IPS-18a (cell line): Measurements from ENCODE around the gene ADORA3.

Source experiments
- H3K27ac ChIP-seq: one replicate; pipeline ENCODE4 v1.5.1; 2013; ENCODE audit warnings: low read length
- H3K27me3 ChIP-seq: one replicate; pipeline ENCODE4 v1.6.1; 2013; ENCODE audit warnings: mild to moderate bottlenecking, low read length; ENCODE audit not compliant: control insufficient read depth, insufficient read depth
- H3K36me3 ChIP-seq: one replicate; pipeline ENCODE4 v1.6.1; 2013; ENCODE audit warnings: low read depth, low read length; ENCODE audit not compliant: control insufficient read depth
- H3K4me1 ChIP-seq: one replicate; pipeline ENCODE4 v1.6.1; 2013; ENCODE audit warnings: low read depth, low read length; ENCODE audit not compliant: control insufficient read depth
- H3K4me3 ChIP-seq: one replicate; pipeline ENCODE4 v1.5.1; 2013; ENCODE audit warnings: low read length
- H3K9ac ChIP-seq: one replicate; pipeline ENCODE4 v1.6.1; 2013; ENCODE audit warnings: mild to moderate bottlenecking, low read length, moderate library complexity
- H3K9me3 ChIP-seq: one replicate; pipeline ENCODE4 v1.6.1; 2013; ENCODE audit warnings: low read depth, low read length; ENCODE audit not compliant: control insufficient read depth

ADORA3 gene

GRCh38 chr1:111484391-111485026 is 18.9 kb downstream of the ADORA3 start:
- H3K36me3 ChIP-seq = no peaks in the 10 kb centered on the region
- no peaks in the 10 kb centered on the region for H3K9me3 ChIP-seq
- no peaks in the 10 kb centered on the region for H3K27me3 ChIP-seq
- no peak overlapping the region for H3K27ac ChIP-seq
- no peaks in the 10 kb centered on the region for H3K4me1 ChIP-seq
- H3K4me3 ChIP-seq = no peak overlapping the region
- H3K9ac ChIP-seq = no peak overlapping the region

GRCh38 chr1:111483876-111484275 is 19.6 kb downstream of the ADORA3 start:
- no peaks in the 10 kb centered on the region for H3K27me3 ChIP-seq
- no peak overlapping the region for H3K9ac ChIP-seq
- H3K4me3 ChIP-seq = no peak overlapping the region
- no peaks in the 10 kb centered on the region for H3K36me3 ChIP-seq
- no peaks in the 10 kb centered on the region for H3K9me3 ChIP-seq
- H3K27ac ChIP-seq = no peak overlapping the region
- H3K4me1 ChIP-seq = no peaks in the 10 kb centered on the region

GRCh38 chr1:111483166-111483565 is 20.3 kb downstream of the ADORA3 start:
- no peak overlapping the region for H3K27ac ChIP-seq
- no peak overlapping the region for H3K4me3 ChIP-seq
- no peak overlapping the region for H3K9ac ChIP-seq
- no peaks in the 10 kb centered on the region for H3K4me1 ChIP-seq
- H3K36me3 ChIP-seq = no peaks in the 10 kb centered on the region
- H3K27me3 ChIP-seq = no peaks in the 10 kb centered on the region
- H3K9me3 ChIP-seq = no peaks in the 10 kb centered on the region

GRCh38 chr1:111481387-111482221 is 21.8 kb downstream of the ADORA3 start:
- no peak overlapping the region for H3K27ac ChIP-seq
- no peaks in the 10 kb centered on the region for H3K36me3 ChIP-seq
- no peaks in the 10 kb centered on the region for H3K9me3 ChIP-seq
- H3K4me3 ChIP-seq = no peak overlapping the region
- H3K9ac ChIP-seq = no peak overlapping the region
- no peaks in the 10 kb centered on the region for H3K27me3 ChIP-seq
- H3K4me1 ChIP-seq = no peaks in the 10 kb centered on the region

- Histone ChIP-seq H3K4me3 (no peak overlapping the region), H3K9ac (no peak overlapping the region), H3K27ac (no peak overlapping the region), H3K9me3 (no peaks in the 10 kb centered on the region), H3K36me3 (no peaks in the 10 kb centered on the region), H3K27me3 (no peaks in the 10 kb centered on the region), H3K4me1 (no peaks in the 10 kb centered on the region)
These were observed 22.8 kb downstream of the ADORA3 start for GRCh38 chr1:111480674-111481073.

GRCh38 chr1:111476761-111477309 is 26.6 kb downstream of the ADORA3 start:
- H3K9ac ChIP-seq = no peak overlapping the region
- no peaks in the 10 kb centered on the region for H3K36me3 ChIP-seq
- H3K27me3 ChIP-seq = no peaks in the 10 kb centered on the region
- H3K9me3 ChIP-seq = no peaks in the 10 kb centered on the region
- no peaks in the 10 kb centered on the region for H3K4me1 ChIP-seq
- H3K4me3 ChIP-seq = no peak overlapping the region
- no peak overlapping the region for H3K27ac ChIP-seq

- Histone ChIP-seq H3K9ac (no peak overlapping the region), H3K4me1 (no peaks in the 10 kb centered on the region), H3K4me3 (no peak overlapping the region), H3K27me3 (no peaks in the 10 kb centered on the region), H3K27ac (no peak overlapping the region), H3K36me3 (no peaks in the 10 kb centered on the region), H3K9me3 (no peaks in the 10 kb centered on the region)
These were observed 27.2 kb downstream of the ADORA3 start for GRCh38 chr1:111476214-111476613.

GRCh38 chr1:111475701-111476100 is 27.7 kb downstream of the ADORA3 start:
- Histone ChIP-seq H3K9ac (no peak overlapping the region), H3K27me3 (no peaks in the 10 kb centered on the region), H3K4me1 (no peaks in the 10 kb centered on the region), H3K27ac (no peak overlapping the region), H3K9me3 (no peaks in the 10 kb centered on the region), H3K4me3 (no peak overlapping the region), H3K36me3 (no peaks in the 10 kb centered on the region)

- H3K9me3 ChIP-seq = no peaks in the 10 kb centered on the region
- no peaks in the 10 kb centered on the region for H3K27me3 ChIP-seq
- H3K4me1 ChIP-seq = no peaks in the 10 kb centered on the region
- no peak overlapping the region for H3K9ac ChIP-seq
- no peak overlapping the region for H3K27ac ChIP-seq
- H3K36me3 ChIP-seq = no peaks in the 10 kb centered on the region
- no peak overlapping the region for H3K4me3 ChIP-seq
These were observed 28.9 kb downstream of the ADORA3 start for GRCh38 chr1:111474521-111474920.

- Histone ChIP-seq H3K4me1 (no peaks in the 10 kb centered on the region), H3K9ac (no peak overlapping the region), H3K9me3 (no peaks in the 10 kb centered on the region), H3K27ac (no peak overlapping the region), H3K36me3 (no peaks in the 10 kb centered on the region), H3K27me3 (no peaks in the 10 kb centered on the region), H3K4me3 (no peak overlapping the region)
These were observed 29.3 kb downstream of the ADORA3 start for GRCh38 chr1:111474106-111474505.

- Histone ChIP-seq H3K27me3 (no peaks in the 10 kb centered on the region), H3K36me3 (no peaks in the 10 kb centered on the region), H3K27ac (no peak overlapping the region), H3K4me3 (no peak overlapping the region), H3K9me3 (no peaks in the 10 kb centered on the region), H3K4me1 (no peaks in the 10 kb centered on the region), H3K9ac (no peak overlapping the region)
These were observed 31.9 kb downstream of the ADORA3 start for GRCh38 chr1:111471538-111471937.
